ENCODE data around the gene ERMARD.
"Not testable (repeated sequence)": the region's sequence is repeated elsewhere in the genome, so short reads cannot be mapped to it uniquely, and the experiment has no call there.

ERMARD gene

GRCh38 chr6:169763881-169764280, 12.5 kb downstream of the ERMARD start:
- H3K4me3 ChIP-seq (ENCODE audit: low read depth, low read length) = no peak overlapping the region
- TF ChIP-seq CTCF (IDR thresholded peaks at IDR 0.05; ENCODE audit: low read depth, low read length) = no peak
- TF ChIP-seq MYC (IDR thresholded peaks at IDR 0.05; ENCODE audit: low read depth, low read length) = no peak
- no peak for TF ChIP-seq POLR2A (IDR thresholded peaks at IDR 0.05; ENCODE audit: extremely low read depth, insufficient read length)
- TF ChIP-seq MAX (IDR thresholded peaks at IDR 0.05; ENCODE audit: low read depth, low read length) = no peak
- no peak for DNase-seq (ENCODE audit: low read depth)

- TF ChIP-seq MAX (IDR thresholded peaks at IDR 0.05; ENCODE audit: low read depth, low read length) = peak; percentile 18; the same call in 1 of the 2 replicates
- not testable (repeated sequence) for H3K4me3 ChIP-seq (ENCODE audit: low read depth, low read length)
- DNase-seq (ENCODE audit: low read depth) = peak; percentile 64
These were observed 14.4 kb downstream of the ERMARD start for GRCh38 chr6:169765789-169766188.

- no peak overlapping the region for H3K4me3 ChIP-seq (ENCODE audit: low read depth, low read length)
- DNase-seq (ENCODE audit: low read depth) = no peak
- TF ChIP-seq MAX (IDR thresholded peaks at IDR 0.05; ENCODE audit: low read depth, low read length) = no peak
These were observed 14.8 kb downstream of the ERMARD start for GRCh38 chr6:169766232-169766631.

- no peak for DNase-seq (ENCODE audit: low read depth)
- no peak overlapping the region for H3K4me3 ChIP-seq (ENCODE audit: low read depth, low read length)
- TF ChIP-seq CTCF (IDR thresholded peaks at IDR 0.05; ENCODE audit: low read depth, low read length) (no peak), MYC (IDR thresholded peaks at IDR 0.05; ENCODE audit: low read depth, low read length) (no peak), MAX (IDR thresholded peaks at IDR 0.05; ENCODE audit: low read depth, low read length) (no peak), POLR2A (IDR thresholded peaks at IDR 0.05; ENCODE audit: extremely low read depth, insufficient read length) (no peak)
These were observed 15.7 kb downstream of the ERMARD start for GRCh38 chr6:169766921-169767736.

GRCh38 chr6:169774347-169774746, 22.9 kb downstream of the ERMARD start:
- no peak for DNase-seq (ENCODE audit: low read depth)
- TF ChIP-seq MAX (IDR thresholded peaks at IDR 0.05; ENCODE audit: low read depth, low read length) = no peak
- no peak for TF ChIP-seq MYC (IDR thresholded peaks at IDR 0.05; ENCODE audit: low read depth, low read length)
- TF ChIP-seq CTCF (IDR thresholded peaks at IDR 0.05; ENCODE audit: low read depth, low read length) = no peak
- TF ChIP-seq POLR2A (IDR thresholded peaks at IDR 0.05; ENCODE audit: extremely low read depth, insufficient read length) = no peak
- H3K4me3 ChIP-seq (ENCODE audit: low read depth, low read length) = no peak overlapping the region

- DNase-seq (ENCODE audit: low read depth) = no peak
- no peak overlapping the region for H3K4me3 ChIP-seq (ENCODE audit: low read depth, low read length)
- TF ChIP-seq POLR2A (IDR thresholded peaks at IDR 0.05; ENCODE audit: extremely low read depth, insufficient read length) = no peak
- no peak for TF ChIP-seq MYC (IDR thresholded peaks at IDR 0.05; ENCODE audit: low read depth, low read length)
- TF ChIP-seq CTCF (IDR thresholded peaks at IDR 0.05; ENCODE audit: low read depth, low read length) = no peak
- no peak for TF ChIP-seq MAX (IDR thresholded peaks at IDR 0.05; ENCODE audit: low read depth, low read length)
These were observed 23.9 kb downstream of the ERMARD start for GRCh38 chr6:169775321-169775720.

Data from NB4 (cell line).